Measurements from ENCODE around the gene MLX.
A peak's percentile ranks its signal among the peaks of the same experiment; 100 is the strongest.

MLX gene

GRCh38 chr17:42536372-42537155, 30.3 kb upstream of the MLX start:
- peaks cover 7% of the 10 kb centered on the region; the same call in 1 of the 2 replicates for H3K79me2 ChIP-seq (ENCODE audit: insufficient read depth, low read length)
- peak overlapping the region; percentile 64 for H3K27ac ChIP-seq (ENCODE audit: low read depth, low read length)
- H3K4me3 ChIP-seq (ENCODE audit: insufficient read depth, low read length, poor library complexity, severe bottlenecking) = peak overlapping the region; percentile 72
- no peaks in the 10 kb centered on the region for H4K20me1 ChIP-seq (ENCODE audit: low read depth, low read length)
- no peaks in the 10 kb centered on the region for H3K36me3 ChIP-seq (ENCODE audit: low read length)
- H3K9me3 ChIP-seq (ENCODE audit: insufficient read depth, low read length) = no peaks in the 10 kb centered on the region
- TF ChIP-seq EZH2phosphoT487 (conservative IDR thresholded peaks at IDR 0.05; ENCODE audit: low read length) = no peak
- TF ChIP-seq CTCF (IDR thresholded peaks at IDR 0.05; ENCODE audit: insufficient read depth, low read length, poor library complexity, severe bottlenecking) = no peak
- H3K9me2 ChIP-seq (replicated peaks; ENCODE audit: insufficient read depth, low read length) = no peaks in the 10 kb centered on the region
- H3F3A ChIP-seq (ENCODE audit: insufficient read depth) = peaks cover 20% of the 10 kb centered on the region
- H3K27me3 ChIP-seq (ENCODE audit: low read length) = no peaks in the 10 kb centered on the region
- H3K4me2 ChIP-seq (ENCODE audit: low read depth, low read length, poor library complexity, severe bottlenecking) = peak overlapping the region; percentile 98
- peak overlapping the region; percentile 73 for H3K9ac ChIP-seq (ENCODE audit: low read length)
- H2AFZ ChIP-seq (ENCODE audit: low read depth, low read length, severe bottlenecking) = no peak overlapping the region

GRCh38 chr17:42537156-42537805, 29.6 kb upstream of the MLX start:
- Histone ChIP-seq H3K9ac (ENCODE audit: low read length) (peak overlapping the region; percentile 73), H2AFZ (ENCODE audit: low read depth, low read length, severe bottlenecking) (no peak overlapping the region), H3K27ac (ENCODE audit: low read depth, low read length) (peak overlapping the region; percentile 64)

GRCh38 chr17:42537826-42538451, 29.0 kb upstream of the MLX start:
- Histone ChIP-seq H3K27me3 (ENCODE audit: low read length) (no peaks in the 10 kb centered on the region), H3K9me3 (ENCODE audit: insufficient read depth, low read length) (no peaks in the 10 kb centered on the region), H3K27ac (ENCODE audit: low read depth, low read length) (no peak overlapping the region), H3K9me2 (replicated peaks; ENCODE audit: insufficient read depth, low read length) (no peaks in the 10 kb centered on the region), H3K9ac (ENCODE audit: low read length) (no peak overlapping the region), H3F3A (ENCODE audit: insufficient read depth) (peaks cover 17% of the 10 kb centered on the region), H2AFZ (ENCODE audit: low read depth, low read length, severe bottlenecking) (no peak overlapping the region), H3K79me2 (ENCODE audit: insufficient read depth, low read length) (peaks cover 7% of the 10 kb centered on the region; the same call in 1 of the 2 replicates), H4K20me1 (ENCODE audit: low read depth, low read length) (no peaks in the 10 kb centered on the region), H3K4me2 (ENCODE audit: low read depth, low read length, poor library complexity, severe bottlenecking) (no peak overlapping the region), H3K4me3 (ENCODE audit: insufficient read depth, low read length, poor library complexity, severe bottlenecking) (no peak overlapping the region), H3K36me3 (ENCODE audit: low read length) (no peaks in the 10 kb centered on the region)
- TF ChIP-seq EZH2phosphoT487 (conservative IDR thresholded peaks at IDR 0.05; ENCODE audit: low read length) (no peak), CTCF (IDR thresholded peaks at IDR 0.05; ENCODE audit: insufficient read depth, low read length, poor library complexity, severe bottlenecking) (no peak)

More at GRCh38 chr17:42537156-42537805, 29.6 kb upstream of the MLX start:
- TF ChIP-seq CTCF (IDR thresholded peaks at IDR 0.05; ENCODE audit: insufficient read depth, low read length, poor library complexity, severe bottlenecking) (no peak), EZH2phosphoT487 (conservative IDR thresholded peaks at IDR 0.05; ENCODE audit: low read length) (no peak)
- Histone ChIP-seq H3K9me3 (ENCODE audit: insufficient read depth, low read length) (no peaks in the 10 kb centered on the region), H3K9me2 (replicated peaks; ENCODE audit: insufficient read depth, low read length) (no peaks in the 10 kb centered on the region), H3F3A (ENCODE audit: insufficient read depth) (peaks cover 17% of the 10 kb centered on the region), H4K20me1 (ENCODE audit: low read depth, low read length) (no peaks in the 10 kb centered on the region), H3K4me3 (ENCODE audit: insufficient read depth, low read length, poor library complexity, severe bottlenecking) (peak overlapping the region; percentile 72), H3K27me3 (ENCODE audit: low read length) (no peaks in the 10 kb centered on the region), H3K36me3 (ENCODE audit: low read length) (no peaks in the 10 kb centered on the region), H3K4me2 (ENCODE audit: low read depth, low read length, poor library complexity, severe bottlenecking) (peak overlapping the region; percentile 98), H3K79me2 (ENCODE audit: insufficient read depth, low read length) (peaks cover 7% of the 10 kb centered on the region; the same call in 1 of the 2 replicates)

Data from SU-DHL-6 (cell line).